Kidney epithelial cell (primary cell): ENCODE measurements around the gene NPEPL1. TPM values are rescaled to one million over a fixed set of nuclear protein-coding genes. Genes with fewer than 3 reads are reported as not detected.
A peak's percentile ranks its signal among the peaks of the same experiment; 100 is the strongest.
"Not testable (repeated sequence)": the region's sequence is repeated elsewhere in the genome, so short reads cannot be mapped to it uniquely, and the experiment has no call there.

Source experiments
- DNase-seq: peaks from one replicate; pipeline ENCODE4 v3.0.0-alpha.2; 2010; ENCODE audit warnings: low read depth
- H3K27me3 ChIP-seq: 2 replicates; pipeline ENCODE4 v1.6.0; 2011; ENCODE audit warnings: low read length; ENCODE audit not compliant: control insufficient read depth, insufficient read depth
- H3K36me3 ChIP-seq: 2 replicates; pipeline ENCODE4 v1.5.1; 2011; ENCODE audit warnings: low read length; ENCODE audit not compliant: control insufficient read depth, insufficient read depth
- H3K4me3 ChIP-seq: 2 replicates; pipeline ENCODE4 v1.5.1; 2011; ENCODE audit warnings: low read depth, mild to moderate bottlenecking, control low read depth, low read length
- total RNA-seq: library from RNA; depleted of rRNA; stranded (reverse); fragments of >200 nt; gene quantifications from 2 replicates; pipeline ENCODE4 v1.2.3, GENCODE V29; 2015
- TF ChIP-seq, protein P1 (sequence below): IDR thresholded peaks from 2 replicates; pipeline ENCODE4 v1.5.1; 2011; ENCODE audit warnings: mild to moderate bottlenecking, moderate library complexity, low read length, control low read depth, inconsistent platforms; ENCODE audit not compliant: insufficient read depth, poor library complexity, severe bottlenecking

The NPEPL1 gene
- total RNA-seq, 1 donor from 2014 or later = 29.7 TPM

DNA sequence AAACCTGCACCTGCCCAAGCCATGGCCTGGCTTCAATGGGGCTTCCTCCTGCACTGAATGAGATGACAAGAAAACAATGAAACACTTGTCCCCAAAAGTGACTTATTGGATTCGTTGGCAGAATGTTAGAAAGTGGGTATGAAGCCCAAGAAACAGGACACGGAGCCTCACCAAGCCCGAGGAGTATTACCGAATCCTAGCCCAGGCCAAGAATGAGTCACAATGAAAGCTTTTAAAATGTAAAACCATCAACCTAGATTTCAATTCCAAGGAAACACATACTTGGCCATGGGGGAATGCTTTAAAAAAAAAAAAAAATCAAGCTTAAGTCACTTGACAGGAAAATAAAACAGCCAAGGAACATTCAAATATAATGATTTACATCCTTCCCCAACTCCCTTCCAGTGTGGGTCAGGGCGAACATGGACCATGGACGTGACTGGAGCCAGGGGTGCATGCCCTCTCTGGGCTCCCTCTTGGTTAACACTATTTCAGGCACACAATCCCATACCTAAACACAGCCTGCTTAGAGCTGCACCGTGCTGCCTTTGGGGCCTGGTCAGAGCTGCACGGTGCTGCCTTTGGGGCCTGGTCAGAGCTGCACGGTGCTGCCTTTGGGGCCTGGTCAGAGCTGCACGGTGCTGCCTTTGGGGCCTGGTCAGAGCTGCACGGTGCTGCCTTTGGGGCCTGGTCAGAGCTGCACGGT is 44.7 kb upstream of the NPEPL1 start:
- TF ChIP-seq, protein P1, sequence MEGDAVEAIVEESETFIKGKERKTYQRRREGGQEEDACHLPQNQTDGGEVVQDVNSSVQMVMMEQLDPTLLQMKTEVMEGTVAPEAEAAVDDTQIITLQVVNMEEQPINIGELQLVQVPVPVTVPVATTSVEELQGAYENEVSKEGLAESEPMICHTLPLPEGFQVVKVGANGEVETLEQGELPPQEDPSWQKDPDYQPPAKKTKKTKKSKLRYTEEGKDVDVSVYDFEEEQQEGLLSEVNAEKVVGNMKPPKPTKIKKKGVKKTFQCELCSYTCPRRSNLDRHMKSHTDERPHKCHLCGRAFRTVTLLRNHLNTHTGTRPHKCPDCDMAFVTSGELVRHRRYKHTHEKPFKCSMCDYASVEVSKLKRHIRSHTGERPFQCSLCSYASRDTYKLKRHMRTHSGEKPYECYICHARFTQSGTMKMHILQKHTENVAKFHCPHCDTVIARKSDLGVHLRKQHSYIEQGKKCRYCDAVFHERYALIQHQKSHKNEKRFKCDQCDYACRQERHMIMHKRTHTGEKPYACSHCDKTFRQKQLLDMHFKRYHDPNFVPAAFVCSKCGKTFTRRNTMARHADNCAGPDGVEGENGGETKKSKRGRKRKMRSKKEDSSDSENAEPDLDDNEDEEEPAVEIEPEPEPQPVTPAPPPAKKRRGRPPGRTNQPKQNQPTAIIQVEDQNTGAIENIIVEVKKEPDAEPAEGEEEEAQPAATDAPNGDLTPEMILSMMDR = no peak
- no peak for DNase-seq
- H3K36me3 ChIP-seq = no peaks in the 10 kb centered on the region
- H3K27me3 ChIP-seq = no peaks in the 10 kb centered on the region
- no peak overlapping the region for H3K4me3 ChIP-seq

GRCh38 chr20:58648502-58648825 is 44.1 kb upstream of the NPEPL1 start:
- DNase-seq, H3K27me3 ChIP-seq: not testable (repeated sequence)

DNA sequence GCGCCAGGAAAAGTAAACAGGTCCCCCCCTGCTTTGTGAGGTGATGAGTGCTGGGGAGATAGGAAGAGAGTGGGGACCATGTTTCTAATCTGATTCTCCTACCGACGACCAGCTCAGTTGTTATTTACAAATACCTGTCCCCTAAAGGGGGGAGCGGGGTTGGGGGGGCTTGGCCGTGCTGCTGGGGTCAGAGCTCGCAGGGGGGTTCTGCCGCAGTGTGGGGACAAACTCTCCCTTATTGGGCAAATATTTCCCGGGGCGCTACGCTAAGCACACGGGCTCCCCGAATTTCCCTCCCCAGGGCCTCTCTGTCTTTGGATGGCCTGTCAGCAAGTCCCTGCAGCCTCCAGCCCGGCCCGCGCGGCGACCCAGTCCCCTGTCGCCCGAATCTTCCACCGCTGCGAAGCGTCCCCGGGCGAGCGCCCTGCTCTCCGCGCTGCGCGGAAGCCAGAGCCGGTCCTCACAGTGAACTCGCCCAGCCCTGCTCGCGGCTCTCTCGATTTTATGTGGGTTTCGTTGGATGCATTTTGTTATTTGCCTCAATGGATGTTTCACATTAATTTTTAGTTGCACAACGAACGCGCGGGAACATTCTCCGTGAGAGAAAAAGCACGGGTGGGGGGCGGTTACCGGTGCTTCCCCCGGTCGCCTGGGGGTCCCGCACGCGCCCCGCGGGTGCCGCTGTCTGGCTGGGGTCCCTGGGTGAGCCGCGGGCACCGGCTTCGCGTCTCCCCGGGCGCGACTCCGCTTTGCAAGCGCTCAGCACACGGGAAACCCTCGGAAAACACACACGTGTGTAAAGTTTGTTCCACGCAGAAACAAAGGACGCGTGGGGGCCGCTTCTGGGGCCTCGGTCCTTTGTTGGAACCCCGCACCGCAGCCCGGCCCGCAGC is 43.1 kb upstream of the NPEPL1 start:
- H3K4me3 ChIP-seq = peak overlapping the region; percentile 78

More at GRCh38 chr20:58648502-58648825, 44.1 kb upstream of the NPEPL1 start:
- H3K36me3 ChIP-seq, H3K4me3 ChIP-seq: not testable (repeated sequence)

GRCh38 chr20:58650181-58650775 is 42.3 kb upstream of the NPEPL1 start:
- TF ChIP-seq, protein P1 = no peak
- DNase-seq = no peak
- no peaks in the 10 kb centered on the region for H3K36me3 ChIP-seq
- no peaks in the 10 kb centered on the region for H3K27me3 ChIP-seq
- peak overlapping the region; percentile 78 for H3K4me3 ChIP-seq

More for the DNA sequence above, 43.1 kb upstream of the NPEPL1 start:
- Histone ChIP-seq H3K27me3 (no peaks in the 10 kb centered on the region), H3K36me3 (no peaks in the 10 kb centered on the region)
- TF ChIP-seq, protein P1 = no peak
- no peak for DNase-seq

DNA sequence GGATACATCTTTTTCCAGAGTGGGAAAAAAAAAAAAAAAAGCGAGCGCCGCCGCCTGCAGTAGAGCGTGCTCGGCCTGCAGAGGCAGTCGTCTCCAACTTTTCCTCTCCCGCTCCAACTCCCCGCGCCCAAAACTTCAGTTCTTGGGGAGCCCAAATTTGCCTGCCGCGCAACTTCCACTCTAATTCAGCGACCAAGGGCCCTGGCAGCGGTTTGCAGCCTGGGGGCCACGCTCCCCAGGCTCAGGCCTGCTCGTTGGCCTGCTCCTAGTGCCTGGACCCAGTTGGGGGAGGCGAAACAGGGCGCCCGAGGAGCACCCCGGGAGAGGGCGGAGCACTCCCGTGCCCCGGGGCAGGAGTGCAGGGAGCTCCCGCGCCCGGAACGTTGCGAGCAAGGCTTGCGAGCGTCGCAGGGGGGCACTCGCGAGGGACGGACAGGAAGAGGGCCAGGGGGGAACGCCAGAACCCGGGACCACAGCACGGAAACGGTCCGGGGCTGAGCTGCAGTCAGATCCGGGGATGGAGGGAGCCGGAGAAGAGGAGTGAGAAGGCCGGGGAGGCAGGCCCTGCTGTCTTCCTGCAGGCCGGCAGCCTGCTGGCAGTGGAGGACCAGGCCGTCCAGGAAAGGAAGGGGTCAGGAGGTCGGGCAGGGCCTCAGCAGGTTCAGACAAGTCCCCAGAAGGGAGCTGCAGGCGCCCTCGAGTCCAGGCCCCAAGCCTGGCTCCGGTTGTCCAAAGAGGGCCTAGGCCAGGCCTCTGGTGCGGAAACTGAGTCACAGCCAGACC is 41.6 kb upstream of the NPEPL1 start, which contains the start of gene STX16:
Gene STX16 (plus strand): TSS at position 508 of the 783 bp plus-strand sequence. CDS start 724 bp downstream, outside the sequence.
- Histone ChIP-seq H3K4me3 (peak within 1 kb of the TSS; percentile 78), H3K27me3 (no peaks in the 10 kb centered on the region), H3K36me3 (no peaks in the 10 kb centered on the region)
- no peak for DNase-seq
- TF ChIP-seq, protein P1 = peak; percentile 44
